RWPE1 (cell line): Measurements from ENCODE around the gene KIF16B.
"Not testable (repeated sequence)": the region's sequence is repeated elsewhere in the genome, so short reads cannot be mapped to it uniquely, and the experiment has no call there.

Source experiments
- CTCF ChIA-PET: fragments of 350-600 bp; sonication (Branson Sonifier 250); formaldehyde crosslinking; extraction: SDS; loops from one replicate; lab custom pipeline; 2021; lab: Yijun Ruan, JAX
- POLR2A ChIA-PET: fragments of 400-600 bp; formaldehyde crosslinking; extraction: SDS; loops from one replicate; lab custom pipeline; 2020; ENCODE audit warnings: antibody characterized with exemption; ENCODE audit not compliant: low non-redundant PET; lab: Yijun Ruan, JAX
- DNase-seq: peaks from one replicate; pipeline ENCODE4 v3.0.0; 2012; ENCODE audit warnings: low spot score
- H3K27ac ChIP-seq: fragments of 450-650 bp; 2 replicates; pipeline ENCODE4 v1.5.1; 2017
- CTCF ChIP-seq: fragments of 450-650 bp; conservative IDR thresholded peaks from 2 replicates; pipeline ENCODE4 v1.5.1; 2017; ENCODE audit warnings: low read depth, mild to moderate bottlenecking

Gene KIF16B

GRCh38 chr20:16267526-16267925 lies 305.7 kb downstream of the KIF16B start:
- ChIA-PET POLR2A (no interaction called here), CTCF (no interaction called here)
- DNase-seq = no peak
- H3K27ac ChIP-seq = no peak overlapping the region
- TF ChIP-seq CTCF = no peak

GRCh38 chr20:16265334-16265733 lies 307.9 kb downstream of the KIF16B start:
- no peak for DNase-seq
- ChIA-PET CTCF (no interaction called here), POLR2A (no interaction called here)
- no peak for TF ChIP-seq CTCF
- no peak overlapping the region for H3K27ac ChIP-seq

- no peak for DNase-seq
- no peak for TF ChIP-seq CTCF
- CTCF ChIA-PET = no interaction called here
- POLR2A ChIA-PET = no interaction called here
- no peak overlapping the region for H3K27ac ChIP-seq
These were observed 309.7 kb downstream of the KIF16B start for GRCh38 chr20:16263582-16263981.

- DNase-seq = no peak
- CTCF ChIA-PET = no interaction called here
- POLR2A ChIA-PET = no interaction called here
- TF ChIP-seq CTCF = no peak
- H3K27ac ChIP-seq = no peak overlapping the region
These were observed 310.7 kb downstream of the KIF16B start for GRCh38 chr20:16262594-16262993.

- DNase-seq = no peak
- H3K27ac ChIP-seq = no peak overlapping the region
- ChIA-PET CTCF (no interaction called here), POLR2A (no interaction called here)
- no peak for TF ChIP-seq CTCF
These were observed 311.4 kb downstream of the KIF16B start for GRCh38 chr20:16261733-16262273.

- no peak overlapping the region for H3K27ac ChIP-seq
- ChIA-PET CTCF (no interaction called here), POLR2A (no interaction called here)
- no peak for DNase-seq
- no peak for TF ChIP-seq CTCF
These were observed 312.3 kb downstream of the KIF16B start for GRCh38 chr20:16260911-16261310.

GRCh38 chr20:16260133-16260532 lies 313.1 kb downstream of the KIF16B start:
- H3K27ac ChIP-seq, CTCF ChIA-PET, DNase-seq, POLR2A ChIA-PET: not testable (repeated sequence)
